ENCODE results near the gene LONRF2. TPM values are rescaled to one million over a fixed set of nuclear protein-coding genes. Genes with fewer than 3 reads are reported as not detected.
"Not testable (repeated sequence)": the region's sequence is repeated elsewhere in the genome, so short reads cannot be mapped to it uniquely, and the experiment has no call there.

LONRF2 gene
- total RNA-seq, 1 experiment from 2014 or later, result 0.79 TPM

DNA sequence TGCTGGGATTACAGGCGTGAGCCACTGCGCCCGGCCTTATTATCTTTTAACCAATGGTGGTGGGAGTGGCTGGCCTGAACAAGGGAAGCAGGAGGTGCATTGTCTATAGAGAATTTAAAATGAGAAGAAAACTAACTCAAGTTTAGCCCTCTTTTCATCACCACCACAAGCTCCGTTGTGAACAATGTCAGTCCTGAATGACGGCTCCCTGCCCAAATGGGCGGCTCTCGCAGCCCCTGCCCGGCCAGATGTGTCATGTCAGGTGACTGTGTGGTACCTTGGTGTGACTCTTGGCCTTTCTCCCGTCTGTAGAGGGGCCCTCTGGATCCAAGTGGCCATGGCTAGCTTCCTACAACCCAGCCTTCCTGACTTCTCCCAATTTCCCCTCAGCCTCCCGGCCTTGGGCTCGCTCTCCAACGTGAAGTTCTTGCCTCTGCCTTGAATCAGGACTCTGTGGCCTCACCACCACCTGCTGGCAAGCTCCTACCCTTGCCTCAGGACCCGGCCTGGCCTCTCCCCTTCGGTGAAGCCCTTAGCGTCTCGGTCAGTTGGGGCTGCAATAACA lies 67.6 kb downstream of the LONRF2 start:
- DNase-seq (ENCODE audit: low spot score), result no peak

DNA sequence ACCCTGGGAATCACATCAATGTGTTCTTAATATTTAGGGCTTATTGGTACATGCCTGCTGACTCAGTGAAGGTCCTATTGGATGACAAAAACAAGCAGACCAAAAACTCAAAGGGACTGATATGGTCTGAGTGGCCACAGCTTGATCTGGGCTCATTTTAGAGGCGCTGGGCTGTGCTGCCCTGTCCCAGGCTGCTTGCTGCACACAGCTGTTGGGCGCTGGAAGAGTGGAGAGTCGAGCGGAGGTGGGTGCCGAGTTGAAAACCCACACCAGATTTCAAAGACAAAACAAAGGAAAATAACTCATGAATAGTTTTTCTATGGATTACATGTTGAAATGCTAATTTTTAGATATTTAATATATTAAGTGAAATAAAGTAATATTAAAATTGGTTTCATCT lies 68.5 kb downstream of the LONRF2 start:
- DNase-seq (ENCODE audit: low spot score), result no peak

GRCh38 chr2:100252811-100253698 lies 69.2 kb downstream of the LONRF2 start:
- DNase-seq (ENCODE audit: low spot score), result no peak

DNA sequence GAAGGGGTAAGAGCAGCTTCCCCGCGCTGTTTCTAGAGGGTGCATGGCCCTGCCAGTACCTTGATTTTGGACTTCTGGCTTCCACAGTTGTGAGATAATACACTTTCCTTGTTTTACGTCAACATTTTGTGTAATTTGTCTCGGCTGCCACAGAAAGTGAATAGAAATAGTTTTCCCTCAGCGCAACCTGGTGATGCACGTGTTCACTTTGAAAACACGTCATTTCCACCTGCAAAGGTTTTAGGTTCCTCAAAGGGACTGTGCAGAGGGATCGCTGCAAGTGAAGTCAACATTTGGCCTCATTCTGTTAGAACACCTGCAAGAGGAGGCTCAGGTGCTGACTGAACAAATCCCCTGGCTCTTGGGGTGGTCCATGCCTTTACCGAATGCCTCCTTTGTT lies 71.7 kb downstream of the LONRF2 start:
- no peak for DNase-seq (ENCODE audit: low spot score)

- no peak for DNase-seq (ENCODE audit: low spot score)
These were observed 73.3 kb downstream of the LONRF2 start for GRCh38 chr2:100248971-100249370.

GRCh38 chr2:100248556-100248955 lies 73.7 kb downstream of the LONRF2 start:
- DNase-seq (ENCODE audit: low spot score), result not testable (repeated sequence)

DNA sequence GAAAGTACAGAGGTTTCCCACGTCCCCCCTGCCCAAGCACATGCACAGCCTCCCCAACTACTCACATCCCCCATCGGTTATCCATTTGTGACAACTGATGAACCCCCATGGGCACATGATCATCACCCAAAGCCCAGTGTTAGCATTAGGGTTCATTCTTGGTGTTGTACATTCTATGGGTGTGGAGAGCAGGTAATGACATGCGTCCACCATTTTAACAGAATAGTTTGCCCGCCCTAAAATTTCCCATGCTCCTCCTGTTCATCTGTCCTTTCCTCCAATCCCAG lies 74.3 kb downstream of the LONRF2 start:
- no peak for DNase-seq (ENCODE audit: low spot score)

DNA sequence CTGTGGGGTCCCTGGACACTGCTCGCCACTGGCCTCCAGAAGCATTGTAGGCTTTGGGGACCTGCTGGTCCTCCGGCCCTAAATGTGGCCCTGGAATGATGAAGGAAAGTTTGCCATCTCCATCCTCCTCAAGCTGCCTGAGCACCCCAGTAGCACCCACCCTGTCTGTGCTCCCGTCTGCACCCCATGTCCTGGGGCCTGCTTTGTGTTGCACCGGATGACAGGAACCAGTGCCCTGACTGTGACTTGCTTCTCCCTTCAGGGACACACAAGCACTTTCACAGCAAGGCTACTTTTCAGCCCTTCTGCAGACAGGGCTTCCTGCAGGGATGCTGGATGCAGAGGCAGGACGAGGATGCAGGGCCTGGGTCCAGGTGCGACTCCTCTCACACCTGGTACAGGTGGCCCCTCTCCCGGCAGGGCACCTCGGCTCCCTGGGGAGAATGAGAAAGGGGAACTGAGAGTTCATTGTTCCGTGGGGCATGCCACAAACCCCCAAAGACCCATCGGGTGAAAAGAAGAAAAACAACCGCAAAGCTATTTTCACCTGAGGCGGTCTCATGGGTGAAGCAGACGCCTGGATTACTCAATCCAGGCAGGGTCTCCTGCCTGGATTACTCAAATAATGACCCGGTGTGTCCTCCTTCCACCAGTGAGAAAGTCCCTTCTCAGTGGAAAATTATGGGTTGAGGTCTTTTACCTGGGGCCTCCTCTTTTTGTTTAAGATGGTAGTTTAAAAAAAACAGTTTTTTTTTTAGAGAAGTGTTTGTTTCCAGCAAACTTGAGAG lies 74.9 kb downstream of the LONRF2 start:
- DNase-seq (ENCODE audit: low spot score), result no peak

- peak; percentile 44 for DNase-seq (ENCODE audit: low spot score)
These were observed 75.8 kb downstream of the LONRF2 start for GRCh38 chr2:100246163-100247145.

GRCh38 chr2:100245681-100246080 lies 76.6 kb downstream of the LONRF2 start:
- DNase-seq (ENCODE audit: low spot score), result no peak

DNA sequence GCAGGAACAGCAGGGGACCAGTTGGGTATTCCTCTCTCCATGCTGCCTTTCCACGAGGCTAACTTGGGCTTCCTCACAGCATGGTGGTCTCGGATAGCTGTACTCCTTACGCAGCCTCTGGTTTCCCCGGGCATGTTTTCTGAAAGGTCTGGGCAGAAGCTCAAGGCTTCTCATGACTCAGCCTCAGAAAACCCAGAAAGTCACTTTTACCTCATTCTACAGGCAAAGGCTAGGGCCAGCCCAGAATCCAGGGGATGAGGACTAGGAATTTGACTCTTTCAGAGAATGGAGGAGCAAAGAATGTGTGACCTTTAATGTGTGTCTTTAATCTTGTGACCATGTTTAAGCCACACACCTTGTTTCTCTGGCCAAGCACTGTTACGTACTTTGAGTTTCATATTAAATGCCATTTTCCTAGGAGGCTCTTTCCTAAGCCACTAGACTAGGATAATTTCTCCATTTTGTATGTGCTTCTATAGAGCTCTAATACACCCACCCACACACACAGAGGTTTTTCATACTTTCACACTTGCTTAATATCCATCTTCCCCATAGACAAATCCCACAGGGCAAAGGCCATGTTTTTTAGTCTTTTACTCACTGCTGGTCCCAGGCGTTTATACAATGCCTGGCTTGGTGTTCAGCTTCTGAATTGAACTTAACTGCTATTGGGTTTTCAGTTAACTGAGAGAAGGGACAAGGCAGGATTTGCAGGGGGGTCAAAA lies 77.3 kb downstream of the LONRF2 start:
- no peak for DNase-seq (ENCODE audit: low spot score)

- DNase-seq (ENCODE audit: low spot score), result no peak
These were observed 78.7 kb downstream of the LONRF2 start for GRCh38 chr2:100243631-100244030.

DNA sequence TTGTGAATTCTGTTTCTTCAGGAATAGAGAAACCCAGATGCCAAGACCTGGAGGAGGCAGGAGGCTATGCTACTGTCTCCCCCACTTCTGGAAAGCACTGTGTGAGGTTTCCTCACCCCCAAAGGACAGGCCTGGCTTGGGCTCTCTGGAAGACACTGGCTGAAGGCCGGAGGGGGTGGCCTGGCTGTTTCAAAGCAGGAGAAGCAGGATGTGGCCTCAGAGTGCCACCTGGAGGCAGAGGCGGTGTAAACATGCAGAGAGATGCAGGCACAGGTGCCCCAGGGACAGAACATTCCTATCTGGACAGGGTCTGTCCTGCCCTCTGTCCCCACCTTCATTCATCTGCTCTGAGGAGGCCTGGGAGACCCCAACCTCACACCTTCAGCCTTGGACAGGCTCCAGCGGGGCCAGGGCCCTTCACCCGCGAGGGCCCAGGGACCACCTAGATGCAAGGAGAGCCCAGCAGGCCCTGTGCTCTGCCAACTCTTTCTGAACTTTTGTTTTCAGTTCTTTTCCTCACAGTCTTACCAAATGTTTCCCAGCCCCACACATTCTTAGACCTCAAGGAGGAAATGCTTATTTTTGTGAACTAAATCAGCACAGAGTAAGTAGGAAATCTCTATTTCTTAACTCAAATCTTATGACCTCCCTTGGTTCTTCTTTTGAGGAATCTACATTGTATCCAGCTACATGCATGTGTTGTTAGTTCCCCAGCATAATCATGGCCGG lies 79.2 kb downstream of the LONRF2 start:
- DNase-seq (ENCODE audit: low spot score), result peak; percentile 71

DNA sequence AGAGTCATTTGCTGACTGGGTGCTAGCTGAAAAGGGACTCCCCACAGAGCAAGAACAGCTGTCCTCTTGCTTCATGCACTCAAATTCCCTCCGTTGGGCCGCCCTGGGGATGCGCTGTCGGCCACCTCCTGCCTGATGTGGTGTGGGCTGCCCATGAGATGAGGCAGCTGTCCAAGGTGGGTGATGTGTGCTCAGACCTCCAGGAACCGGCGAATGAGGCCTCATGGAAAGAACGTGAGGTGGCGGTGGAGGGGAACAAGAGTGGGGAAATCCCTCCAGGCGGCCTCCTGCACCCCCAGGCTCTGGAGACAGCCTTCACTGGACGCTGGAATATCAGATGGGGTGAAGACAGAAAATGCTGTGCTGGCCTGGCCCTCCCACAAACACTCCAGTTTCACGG lies 79.8 kb downstream of the LONRF2 start:
- no peak for DNase-seq (ENCODE audit: low spot score)

GRCh38 chr2:100241236-100241635 lies 81.1 kb downstream of the LONRF2 start:
- no peak for DNase-seq (ENCODE audit: low spot score)

- no peak for DNase-seq (ENCODE audit: low spot score)
These were observed 81.9 kb downstream of the LONRF2 start for GRCh38 chr2:100240386-100240785.

- no peak for DNase-seq (ENCODE audit: low spot score)
These were observed 82.7 kb downstream of the LONRF2 start for GRCh38 chr2:100239486-100240210.

DNA sequence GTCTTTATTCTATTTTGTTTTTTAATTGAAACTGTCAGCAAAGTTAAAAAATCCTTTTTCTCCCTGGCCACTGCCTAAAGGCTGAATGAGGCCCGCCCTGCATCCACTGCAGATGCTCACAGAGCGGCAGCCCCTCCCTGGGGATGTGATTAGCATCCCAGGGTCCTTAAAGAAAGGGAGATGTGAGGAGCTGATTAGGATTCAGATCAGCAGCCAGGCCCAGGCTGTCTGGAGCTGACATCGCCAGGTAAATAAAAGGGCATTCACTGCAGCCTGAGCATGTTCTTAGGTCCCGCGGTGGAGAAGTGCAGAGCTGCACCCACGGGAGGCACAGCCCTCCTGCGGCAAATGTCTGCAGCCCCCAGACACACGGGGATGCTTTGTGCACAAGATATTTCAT lies 83.8 kb downstream of the LONRF2 start:
- DNase-seq (ENCODE audit: low spot score), result no peak

DNA sequence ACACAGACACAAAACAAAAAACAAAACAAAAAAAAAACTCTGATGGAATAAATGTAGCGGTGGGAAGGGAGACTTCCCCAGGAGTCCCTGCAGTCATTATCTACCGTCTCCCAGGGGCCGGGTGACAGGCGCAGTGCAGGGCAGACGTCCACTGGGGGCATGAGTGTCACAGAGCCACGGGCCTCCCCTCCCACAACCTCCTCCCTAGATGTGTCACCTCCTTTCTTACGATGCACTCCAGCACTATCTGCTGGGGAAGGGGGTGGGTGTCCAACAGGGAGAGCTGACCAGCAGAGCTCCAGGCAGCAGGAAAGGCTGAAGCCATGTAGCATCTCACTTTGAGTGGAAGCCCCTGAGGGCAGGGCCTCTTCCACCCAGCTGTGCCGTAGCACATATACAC lies 84.5 kb downstream of the LONRF2 start:
- DNase-seq (ENCODE audit: low spot score), result no peak

Measured in HT-29 (cell line).